ENCODE results near the gene TMEM168.
"Not testable (repeated sequence)": the region's sequence is repeated elsewhere in the genome, so short reads cannot be mapped to it uniquely, and the experiment has no call there.

The TMEM168 gene

GRCh38 chr7:112779667-112780066, 10.5 kb downstream of the TMEM168 start:
- DNase-seq = no peak

GRCh38 chr7:112777406-112777805, 12.8 kb downstream of the TMEM168 start:
- DNase-seq = no peak

- no peak for DNase-seq
Observed at GRCh38 chr7:112771166-112771565, 19.0 kb downstream of the TMEM168 start.

- DNase-seq = no peak
Observed at GRCh38 chr7:112770051-112770450, 20.1 kb downstream of the TMEM168 start.

- DNase-seq = no peak
Observed at GRCh38 chr7:112765105-112765504, 25.1 kb downstream of the TMEM168 start.

GRCh38 chr7:112763996-112764395, 26.2 kb downstream of the TMEM168 start:
- no peak for DNase-seq

- no peak for DNase-seq
Observed at GRCh38 chr7:112763298-112763697, 26.9 kb downstream of the TMEM168 start.

GRCh38 chr7:112759905-112760304, 30.3 kb downstream of the TMEM168 start:
- no peak for DNase-seq

GRCh38 chr7:112757337-112757736, 32.9 kb downstream of the TMEM168 start:
- DNase-seq = no peak

- DNase-seq = no peak
Observed at GRCh38 chr7:112753298-112753697, 36.9 kb downstream of the TMEM168 start.

GRCh38 chr7:112752576-112752975, 37.6 kb downstream of the TMEM168 start:
- no peak for DNase-seq

GRCh38 chr7:112749775-112750174, 40.4 kb downstream of the TMEM168 start:
- no peak for DNase-seq

- no peak for DNase-seq
Observed at GRCh38 chr7:112748381-112748780, 41.8 kb downstream of the TMEM168 start.

GRCh38 chr7:112745635-112746034, 44.6 kb downstream of the TMEM168 start:
- no peak for DNase-seq

GRCh38 chr7:112744818-112745217, 45.4 kb downstream of the TMEM168 start:
- no peak for DNase-seq

GRCh38 chr7:112743811-112744210, 46.4 kb downstream of the TMEM168 start:
- no peak for DNase-seq

GRCh38 chr7:112740667-112741066, 49.5 kb downstream of the TMEM168 start:
- DNase-seq = no peak

GRCh38 chr7:112739436-112740180, 50.6 kb downstream of the TMEM168 start:
- no peak for DNase-seq

GRCh38 chr7:112735261-112735660, 54.9 kb downstream of the TMEM168 start:
- DNase-seq = no peak

- not testable (repeated sequence) for DNase-seq
Observed at GRCh38 chr7:112731324-112731723, 58.9 kb downstream of the TMEM168 start.

- DNase-seq = no peak
Observed at GRCh38 chr7:112726076-112726475, 64.1 kb downstream of the TMEM168 start.

- DNase-seq = no peak
Observed at GRCh38 chr7:112723416-112723815, 66.8 kb downstream of the TMEM168 start.

GRCh38 chr7:112721366-112721765, 68.8 kb downstream of the TMEM168 start:
- DNase-seq = no peak

- DNase-seq = no peak
Observed at GRCh38 chr7:112715525-112715924, 74.7 kb downstream of the TMEM168 start.

- no peak for DNase-seq
Observed at GRCh38 chr7:112714917-112715316, 75.3 kb downstream of the TMEM168 start.
